NAMALWA (cell line): ENCODE data around the gene SLC49A3.

ENCODE experiments used
- DNase-seq: peaks from one replicate; pipeline ENCODE4 v3.0.0-alpha.2; 2015; ENCODE audit warnings: low spot score

SLC49A3 gene

GRCh38 chr4:632196-632790, 56.7 kb downstream of the SLC49A3 start:
- DNase-seq, result no peak
